Sciatic nerve (tissue), 2 donors: Measurements from ENCODE around the gene FARP2. TPM values are rescaled to one million over a fixed set of nuclear protein-coding genes. Genes with fewer than 3 reads are reported as not detected.

Source experiments
- ATAC-seq: fragments of 200-7000 bp; cut with Tn5 transposase; one replicate; pipeline ENCODE4 v1.9.1; 2020; ENCODE audit warnings: mild to moderate bottlenecking, moderate library complexity
- DNase-seq: peaks from one replicate; pipeline ENCODE4 v3.0.0-alpha.2; 2020; ENCODE audit warnings: low spot score
- intact Hi-C: fragments of 100-400 bp; cut with DNase I; formaldehyde crosslinking; loops from one replicate; pipeline ENCODE4 v1.14.2; 2022
- total RNA-seq: library from RNA; stranded (reverse); fragmentation: NEBNext Ultra II Directional; extraction: Animal tissue kit (Norgen Biotek cat#: 25700); gene quantifications from one replicate; pipeline ENCODE4 v1.2.1, GENCODE V29; 2021
- donor health status: DM: no; HTN: no; CAD: no.
- donor health status: DM: no; HTN: no; CAD: no.

FARP2 gene
- total RNA-seq, 1 donor from 2014 or later: 69.7 TPM

GRCh38 chr2:241321033-241321432 is 35.1 kb upstream of the FARP2 start:
- DNase-seq (no peak), ATAC-seq (no peak)
- intact Hi-C loops: no loop called here

- ATAC-seq: no peak
- DNase-seq: no peak
- intact Hi-C loops: no loop called here
Observed at GRCh38 chr2:241321886-241322285, 34.2 kb upstream of the FARP2 start.

GRCh38 chr2:241323778-241324177 is 32.3 kb upstream of the FARP2 start:
- ATAC-seq: no peak
- intact Hi-C loops: no loop called here
- no peak for DNase-seq

GRCh38 chr2:241324775-241325174 is 31.3 kb upstream of the FARP2 start:
- DNase-seq (no peak), ATAC-seq (no peak)
- intact Hi-C loops: no loop called here

- intact Hi-C loops: no loop called here
- ATAC-seq: no peak
Observed at GRCh38 chr2:241325257-241325656, 30.8 kb upstream of the FARP2 start.

GRCh38 chr2:241329669-241330615 is 26.1 kb upstream of the FARP2 start:
- no peak for DNase-seq
- no peak for ATAC-seq
- intact Hi-C loops: no loop called here

More at GRCh38 chr2:241325257-241325656, 30.8 kb upstream of the FARP2 start:
- no peak for DNase-seq

GRCh38 chr2:241330616-241330981 is 25.5 kb upstream of the FARP2 start:
- ATAC-seq (no peak), DNase-seq (no peak)
- intact Hi-C loops: no loop called here

GRCh38 chr2:241334813-241335212 is 21.3 kb upstream of the FARP2 start:
- ATAC-seq: no peak
- intact Hi-C loops: no loop called here
- no peak for DNase-seq

- DNase-seq (no peak), ATAC-seq (peak; percentile 49)
- intact Hi-C loops: no loop called here
Observed at GRCh38 chr2:241339839-241340630, 16.1 kb upstream of the FARP2 start.

- DNase-seq (no peak), ATAC-seq (peak; percentile 42)
- intact Hi-C loops: no loop called here
Observed at GRCh38 chr2:241340631-241341163, 15.4 kb upstream of the FARP2 start.

- DNase-seq (no peak), ATAC-seq (no peak)
- intact Hi-C loops: no loop called here
Observed at GRCh38 chr2:241344925-241345651, 11.0 kb upstream of the FARP2 start.

- DNase-seq (no peak), ATAC-seq (no peak)
- intact Hi-C loops: no loop called here
Observed at GRCh38 chr2:241349941-241350340, 6.1 kb upstream of the FARP2 start.

- ATAC-seq (no peak), DNase-seq (no peak)
- intact Hi-C loops: no loop called here
Observed at GRCh38 chr2:241350530-241350877, 5.6 kb upstream of the FARP2 start.

- intact Hi-C loops: no loop called here
- DNase-seq: no peak
- ATAC-seq: no peak
Observed at GRCh38 chr2:241350878-241351639, 5.0 kb upstream of the FARP2 start.

- DNase-seq (no peak), ATAC-seq (no peak)
- intact Hi-C loops: no loop called here
Observed at GRCh38 chr2:241351640-241352031, 4.4 kb upstream of the FARP2 start.

- no peak for DNase-seq
- ATAC-seq: no peak
- intact Hi-C loops: no loop called here
Observed at GRCh38 chr2:241352227-241352626, 3.9 kb upstream of the FARP2 start.

- intact Hi-C loops: no loop called here
- peak; percentile 57 for ATAC-seq
- peak; percentile 90 for DNase-seq
Observed at GRCh38 chr2:241354668-241355658, 1.1 kb upstream of the FARP2 start.

- intact Hi-C loops: no loop called here
- DNase-seq (no peak), ATAC-seq (no peak)
Observed at GRCh38 chr2:241356871-241357260, 781 bp downstream of the FARP2 start.
